H9 (cell line): ENCODE data around the gene DPYD. TPM values are rescaled to one million over a fixed set of nuclear protein-coding genes. Genes with fewer than 3 reads are reported as not detected.

Source experiments
- DNase-seq: peaks from one replicate; pipeline ENCODE4 v3.0.0-alpha.2; 2017
- H2AFZ ChIP-seq: one replicate; pipeline ENCODE4 v1.6.1; 2013; ENCODE audit warnings: mild to moderate bottlenecking, low read length, control low read depth, moderate library complexity
- H2AK5ac ChIP-seq: 2 replicates; pipeline ENCODE4 v1.6.1; 2013; ENCODE audit warnings: low read length, control low read depth, mixed read lengths; ENCODE audit not compliant: insufficient read length
- H2BK120ac ChIP-seq: one replicate; pipeline ENCODE4 v1.6.1; 2013; ENCODE audit warnings: low read depth, mild to moderate bottlenecking, low read length, control low read depth, inconsistent platforms; ENCODE audit not compliant: poor library complexity, severe bottlenecking
- H2BK12ac ChIP-seq: 2 replicates; pipeline ENCODE4 v1.6.1; 2013; ENCODE audit warnings: low read length, control low read depth, mixed read lengths, low read depth; ENCODE audit not compliant: insufficient read length
- H2BK15ac ChIP-seq: 2 replicates; pipeline ENCODE4 v1.6.1; 2013; ENCODE audit warnings: low read depth, low read length, control low read depth
- H2BK20ac ChIP-seq: one replicate; pipeline ENCODE4 v1.6.1; 2013; ENCODE audit warnings: low read depth, mild to moderate bottlenecking, low read length, control low read depth, inconsistent platforms; ENCODE audit not compliant: poor library complexity, severe bottlenecking
- H2BK5ac ChIP-seq: 2 replicates; pipeline ENCODE4 v1.6.1; 2013; ENCODE audit warnings: low read length, control low read depth, mixed read lengths; ENCODE audit not compliant: insufficient read length
- H3K14ac ChIP-seq: 2 replicates; pipeline ENCODE4 v1.6.1; 2013; ENCODE audit warnings: low read length, control low read depth; ENCODE audit not compliant: insufficient read depth
- H3K18ac ChIP-seq: 2 replicates; pipeline ENCODE4 v1.6.1; 2013; ENCODE audit warnings: low read depth, mild to moderate bottlenecking, mixed read lengths, low read length, control low read depth; ENCODE audit not compliant: insufficient read length
- H3K23ac ChIP-seq: 2 replicates; pipeline ENCODE4 v1.6.1; 2013; ENCODE audit warnings: low read length, control low read depth, mixed read lengths, low read depth; ENCODE audit not compliant: insufficient read length
- H3K23me2 ChIP-seq: 2 replicates; pipeline ENCODE4 v1.6.1; 2013; ENCODE audit warnings: low read depth, mild to moderate bottlenecking, mixed read lengths, low read length, control low read depth; ENCODE audit not compliant: insufficient read length, poor library complexity, severe bottlenecking
- H3K27ac ChIP-seq: 2 replicates; pipeline ENCODE4 v1.5.1; 2013; ENCODE audit warnings: low read length, control low read depth, mixed read lengths, low read depth; ENCODE audit not compliant: insufficient read length
- H3K27me3 ChIP-seq: 2 replicates; pipeline ENCODE4 v1.6.1; 2013; ENCODE audit warnings: low read length, control low read depth, inconsistent platforms; ENCODE audit not compliant: insufficient read depth
- H3K4ac ChIP-seq: 2 replicates; pipeline ENCODE4 v1.6.1; 2013; ENCODE audit warnings: low read depth, mild to moderate bottlenecking, control low read depth, inconsistent platforms, low read length, moderate library complexity
- H3K4me1 ChIP-seq: 2 replicates; pipeline ENCODE4 v1.6.1; 2013; ENCODE audit warnings: low read length, control low read depth, inconsistent platforms; ENCODE audit not compliant: insufficient read depth
- H3K4me2 ChIP-seq: 2 replicates; pipeline ENCODE4 v1.6.1; 2013; ENCODE audit warnings: low read length, control low read depth, mixed read lengths; ENCODE audit not compliant: insufficient read length, insufficient read depth
- H3K56ac ChIP-seq: 2 replicates; pipeline ENCODE4 v1.6.1; 2013; ENCODE audit warnings: low read depth, mild to moderate bottlenecking, mixed read lengths, low read length, control low read depth; ENCODE audit not compliant: insufficient read length
- H3K79me1 ChIP-seq: 2 replicates; pipeline ENCODE4 v1.6.1; 2013; ENCODE audit warnings: low read depth, mild to moderate bottlenecking, moderate library complexity, low read length, control low read depth, inconsistent platforms; ENCODE audit not compliant: insufficient read depth, poor library complexity, severe bottlenecking
- H3K79me2 ChIP-seq: 2 replicates; pipeline ENCODE4 v1.6.1; 2013; ENCODE audit warnings: low read length, control low read depth, inconsistent platforms; ENCODE audit not compliant: insufficient read depth
- H3K9ac ChIP-seq: 2 replicates; pipeline ENCODE4 v1.6.1; 2013; ENCODE audit warnings: low read length, control low read depth, mixed read lengths; ENCODE audit not compliant: insufficient read length; ENCODE audit errors: extremely low read depth
- H3K9me3 ChIP-seq: one replicate; pipeline ENCODE4 v1.6.1; 2013; ENCODE audit warnings: low read depth, low read length, inconsistent platforms; ENCODE audit not compliant: control insufficient read depth
- H3T11ph ChIP-seq: one replicate; pipeline ENCODE4 v1.6.1; 2013; ENCODE audit warnings: mild to moderate bottlenecking, low read length, control low read depth, inconsistent platforms
- H4K20me1 ChIP-seq: one replicate; pipeline ENCODE4 v1.6.1; 2013; ENCODE audit not compliant: control insufficient read depth, insufficient read length, insufficient read depth
- H4K5ac ChIP-seq: 2 replicates; pipeline ENCODE4 v1.6.1; 2013; ENCODE audit warnings: low read depth, mild to moderate bottlenecking, mixed read lengths, low read length, control low read depth; ENCODE audit not compliant: insufficient read length
- H4K8ac ChIP-seq: replicated peaks from 2 replicates; pipeline ENCODE4 v1.6.1; 2013; ENCODE audit warnings: low read length, control low read depth, mixed read lengths, low read depth; ENCODE audit not compliant: insufficient read length
- H4K91ac ChIP-seq: 2 replicates; pipeline ENCODE4 v1.6.1; 2013; ENCODE audit warnings: low read depth, mild to moderate bottlenecking, moderate library complexity, mixed read lengths, low read length, control low read depth; ENCODE audit not compliant: insufficient read length
- H3K27ac Mint-ChIP-seq, 3 experiments: 2 replicates in 2 of 3; 3 replicates in 1 of 3; pipeline ENCODE4 v1.8.0; 2020 to 2021; ENCODE audit warnings: mixed read lengths in 3 of 3, mild to moderate bottlenecking in 1 of 3, moderate library complexity in 1 of 3
- H3K27me3 Mint-ChIP-seq: 2 replicates; pipeline ENCODE4 v1.8.0; 2021; ENCODE audit warnings: low read depth, mild to moderate bottlenecking, moderate library complexity, mixed read lengths
- H3K36me3 Mint-ChIP-seq, 3 experiments: 2 replicates in 2 of 3; 3 replicates in 1 of 3; pipeline ENCODE4 v1.8.0; 2020 to 2021; ENCODE audit warnings: low read depth in 3 of 3, mixed read lengths in 3 of 3; ENCODE audit not compliant: insufficient read depth in 1 of 3
- H3K4me1 Mint-ChIP-seq, 2 experiments: 2 replicates each; pipeline ENCODE4 v1.8.0; 2020; ENCODE audit warnings: mixed read lengths in 2 of 2
- H3K4me3 Mint-ChIP-seq, 2 experiments: 2 replicates in 1 of 2; 3 replicates in 1 of 2; pipeline ENCODE4 v1.8.0; 2020 to 2021; ENCODE audit warnings: mild to moderate bottlenecking in 2 of 2, mixed read lengths in 2 of 2, moderate library complexity in 1 of 2
- H3K9me3 Mint-ChIP-seq, 2 experiments: 2 replicates in 1 of 2; 3 replicates in 1 of 2; pipeline ENCODE4 v1.8.0; 2020; ENCODE audit warnings: mild to moderate bottlenecking in 2 of 2, mixed read lengths in 2 of 2, moderate library complexity in 1 of 2
- total RNA-seq: library from RNA; stranded (reverse); gene quantifications from 2 replicates; pipeline ENCODE4 v1.2.1, GENCODE V29; 2021
- TF ChIP-seq, protein P1 (sequence below): fragments of 200-600 bp; sonication (generic); conservative IDR thresholded peaks from 3 replicates; pipeline ENCODE4 v1.8.0; 2021; ENCODE audit warnings: antibody characterized with exemption, mild to moderate bottlenecking

DPYD gene
- total RNA-seq, 1 experiment from 2014 or later = 0.37 TPM

DNA sequence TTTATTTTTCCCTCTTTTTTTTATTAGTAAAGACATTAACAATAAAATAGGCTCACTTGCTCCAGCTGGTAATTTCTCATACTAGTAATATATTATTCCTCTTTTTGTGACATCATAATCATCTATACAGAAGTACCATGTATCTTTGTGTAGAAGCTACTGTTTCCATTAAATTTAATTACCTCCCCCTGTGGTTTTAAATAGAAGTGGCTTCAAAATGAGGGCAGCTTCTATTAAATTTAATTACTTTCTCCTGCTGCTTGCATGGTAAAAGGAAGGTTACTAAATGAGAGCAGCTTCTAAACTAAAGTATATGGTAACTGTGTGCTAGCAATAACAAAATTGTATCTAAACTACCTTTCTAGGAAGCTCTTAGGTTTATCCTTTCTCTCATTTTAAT, 94.0 kb downstream of the DPYD start:
- Histone ChIP-seq H3K79me1 (no peaks in the 10 kb centered on the region), H2BK5ac (no peak overlapping the region), H2AK5ac (no peak overlapping the region), H3K9ac (no peak overlapping the region), H3K9me3 (no peaks in the 10 kb centered on the region), H3K27ac (no peak overlapping the region), H3T11ph (no peak overlapping the region), H4K5ac (no peak overlapping the region), H2AFZ (no peak overlapping the region), H4K8ac (no peak overlapping the region), H2BK120ac (no peak overlapping the region), H3K23ac (no peak overlapping the region), H2BK12ac (no peak overlapping the region), H3K79me2 (no peaks in the 10 kb centered on the region), H3K23me2 (no peaks in the 10 kb centered on the region), H3K14ac (no peak overlapping the region), H2BK20ac (no peak overlapping the region), H3K18ac (no peak overlapping the region), H4K20me1 (no peaks in the 10 kb centered on the region), H3K4ac (no peak overlapping the region), H3K27me3 (no peaks in the 10 kb centered on the region), H3K4me1 (no peaks in the 10 kb centered on the region), H4K91ac (no peak overlapping the region), H3K4me2 (no peak overlapping the region), H2BK15ac (no peak overlapping the region), H3K56ac (no peak overlapping the region)
- no peak for DNase-seq
- no peaks in the 10 kb centered on the region for H3K27me3 Mint-ChIP-seq
- no peak overlapping the region for H3K4me3 Mint-ChIP-seq
- H3K4me1 Mint-ChIP-seq = peaks cover 8 to 15% of the 10 kb centered on the region in 2 experiments
- H3K27ac Mint-ChIP-seq = no peak overlapping the region
- H3K36me3 Mint-ChIP-seq = no peaks in the 10 kb centered on the region
- no peaks in the 10 kb centered on the region for H3K9me3 Mint-ChIP-seq
- TF ChIP-seq, protein P1, sequence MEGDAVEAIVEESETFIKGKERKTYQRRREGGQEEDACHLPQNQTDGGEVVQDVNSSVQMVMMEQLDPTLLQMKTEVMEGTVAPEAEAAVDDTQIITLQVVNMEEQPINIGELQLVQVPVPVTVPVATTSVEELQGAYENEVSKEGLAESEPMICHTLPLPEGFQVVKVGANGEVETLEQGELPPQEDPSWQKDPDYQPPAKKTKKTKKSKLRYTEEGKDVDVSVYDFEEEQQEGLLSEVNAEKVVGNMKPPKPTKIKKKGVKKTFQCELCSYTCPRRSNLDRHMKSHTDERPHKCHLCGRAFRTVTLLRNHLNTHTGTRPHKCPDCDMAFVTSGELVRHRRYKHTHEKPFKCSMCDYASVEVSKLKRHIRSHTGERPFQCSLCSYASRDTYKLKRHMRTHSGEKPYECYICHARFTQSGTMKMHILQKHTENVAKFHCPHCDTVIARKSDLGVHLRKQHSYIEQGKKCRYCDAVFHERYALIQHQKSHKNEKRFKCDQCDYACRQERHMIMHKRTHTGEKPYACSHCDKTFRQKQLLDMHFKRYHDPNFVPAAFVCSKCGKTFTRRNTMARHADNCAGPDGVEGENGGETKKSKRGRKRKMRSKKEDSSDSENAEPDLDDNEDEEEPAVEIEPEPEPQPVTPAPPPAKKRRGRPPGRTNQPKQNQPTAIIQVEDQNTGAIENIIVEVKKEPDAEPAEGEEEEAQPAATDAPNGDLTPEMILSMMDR = no peak
